Neural cell (in vitro differentiated cells): ENCODE measurements around the gene PRUNE2. TPM values are rescaled to one million over a fixed set of nuclear protein-coding genes. Genes with fewer than 3 reads are reported as not detected.

Experiments used
- H2AFZ ChIP-seq: fragments of 200-600, 300-800 bp; sonication (generic), shearing (Covaris generic); 2 replicates; pipeline ENCODE4 v1.6.0; 2014; ENCODE audit warnings: low read depth, mild to moderate bottlenecking, antibody characterized with exemption, low read length, moderate library complexity
- H3F3A ChIP-seq: fragments of 200-600 bp; shearing (Covaris generic); 2 replicates; pipeline ENCODE4 v1.6.1; 2016; ENCODE audit warnings: mild to moderate bottlenecking, moderate library complexity, mixed read lengths, antibody characterized with exemption, low read length; ENCODE audit not compliant: insufficient read depth, poor library complexity, severe bottlenecking
- H3K27ac ChIP-seq: fragments of 200-600, 300-800 bp; sonication (generic), shearing (Covaris generic); 2 replicates; pipeline ENCODE4 v1.5.1; 2014; ENCODE audit warnings: mild to moderate bottlenecking, low read length, moderate library complexity
- H3K27me3 ChIP-seq: fragments of 300-800, 200-600 bp; sonication (generic), shearing (Covaris generic); 2 replicates; pipeline ENCODE4 v1.6.0; 2014; ENCODE audit warnings: mild to moderate bottlenecking, low read depth, low read length, moderate library complexity; ENCODE audit not compliant: insufficient read depth
- H3K36me3 ChIP-seq: fragments of 300-800, 200-600 bp; sonication (generic), shearing (Covaris generic); 2 replicates; pipeline ENCODE4 v1.5.1; 2014; ENCODE audit warnings: mild to moderate bottlenecking, antibody characterized with exemption, low read length, moderate library complexity; ENCODE audit not compliant: insufficient read depth
- H3K4me2 ChIP-seq: fragments of 300-800, 200-600 bp; sonication (generic), shearing (Covaris generic); 2 replicates; pipeline ENCODE4 v1.6.0; 2014; ENCODE audit warnings: mild to moderate bottlenecking, low read length
- H3K4me3 ChIP-seq: fragments of 300-800, 200-600 bp; sonication (generic), shearing (Covaris generic); 2 replicates; pipeline ENCODE4 v1.5.1; 2014; ENCODE audit warnings: mild to moderate bottlenecking, low read length, moderate library complexity
- H3K79me2 ChIP-seq: fragments of 200-600 bp; shearing (Covaris generic); replicated peaks from 2 replicates; pipeline ENCODE4 v1.6.0; 2014; ENCODE audit warnings: mild to moderate bottlenecking, low read length, moderate library complexity; ENCODE audit not compliant: insufficient read depth
- H3K9ac ChIP-seq: fragments of 300-800, 200-600 bp; sonication (generic), shearing (Covaris generic); 2 replicates; pipeline ENCODE4 v1.6.1; 2016; ENCODE audit warnings: mild to moderate bottlenecking, low read length, mixed read lengths
- H3K9me2 ChIP-seq: fragments of 200-600 bp; shearing (Covaris generic); 2 replicates; pipeline ENCODE4 v1.6.1; 2016; ENCODE audit warnings: mild to moderate bottlenecking, low read length, mixed read lengths; ENCODE audit not compliant: insufficient read depth
- H3K9me3 ChIP-seq: fragments of 200-600, 300-800 bp; sonication (generic), shearing (Covaris generic); 2 replicates; pipeline ENCODE4 v1.6.1; 2016; ENCODE audit warnings: mild to moderate bottlenecking, mixed run types, low read length, moderate library complexity, mixed read lengths
- H4K20me1 ChIP-seq: fragments of 200-600 bp; shearing (Covaris generic); 2 replicates; pipeline ENCODE4 v1.6.1; 2016; ENCODE audit warnings: mild to moderate bottlenecking, mixed run types; ENCODE audit not compliant: insufficient read depth
- EP300 ChIP-seq: fragments of 450-650 bp; conservative IDR thresholded peaks from 2 replicates; pipeline ENCODE4 v1.6.1; 2014; ENCODE audit warnings: antibody characterized with exemption, mild to moderate bottlenecking, moderate library complexity; ENCODE audit not compliant: poor library complexity, severe bottlenecking
- EZH2 ChIP-seq: fragments of 200-600, 300-800 bp; shearing (Covaris generic), sonication (generic); IDR thresholded peaks from 2 replicates; pipeline ENCODE4 v1.6.1; 2014; ENCODE audit warnings: antibody characterized with exemption, low read length, borderline replicate concordance, mild to moderate bottlenecking; ENCODE audit not compliant: insufficient read depth, poor library complexity, severe bottlenecking
- MXI1 ChIP-seq: fragments of 450-650 bp; conservative IDR thresholded peaks from 2 replicates; pipeline ENCODE4 v1.6.1; 2014; ENCODE audit warnings: antibody characterized with exemption, mild to moderate bottlenecking; ENCODE audit not compliant: poor library complexity, severe bottlenecking
- POLR2AphosphoS5 ChIP-seq: IDR thresholded peaks from 2 replicates; pipeline ENCODE4 v1.6.1; 2012
- RAD21 ChIP-seq: fragments of 450-650 bp; conservative IDR thresholded peaks from 2 replicates; pipeline ENCODE4 v1.6.1; 2014; ENCODE audit warnings: antibody characterized with exemption, mild to moderate bottlenecking, moderate library complexity
- SMC3 ChIP-seq: fragments of 450-650 bp; conservative IDR thresholded peaks from 2 replicates; pipeline ENCODE4 v1.6.1; 2014; ENCODE audit warnings: antibody characterized with exemption, mild to moderate bottlenecking, moderate library complexity; ENCODE audit not compliant: poor library complexity
- TAF1 ChIP-seq: IDR thresholded peaks from 2 replicates; pipeline ENCODE4 v1.6.1; 2012; ENCODE audit warnings: low read depth
- polyA plus RNA-seq: library from polyadenylated mRNA; depleted of rRNA; stranded (reverse); fragments of >200 nt; gene quantifications from 2 replicates; pipeline ENCODE4 v1.2.3, GENCODE V29; 2014
- TF ChIP-seq, protein P1 (sequence below): IDR thresholded peaks from 2 replicates; pipeline ENCODE4 v1.6.1; 2012; ENCODE audit warnings: borderline replicate concordance
- TF ChIP-seq, protein P2 (sequence below): fragments of 450-650 bp; IDR thresholded peaks from 2 replicates; pipeline ENCODE4 v1.5.1; 2014; ENCODE audit warnings: antibody characterized with exemption, mild to moderate bottlenecking, moderate library complexity; ENCODE audit not compliant: poor library complexity, severe bottlenecking

PRUNE2 gene
- polyA plus RNA-seq, 1 donor from 2014 or later = 9.7 TPM

DNA sequence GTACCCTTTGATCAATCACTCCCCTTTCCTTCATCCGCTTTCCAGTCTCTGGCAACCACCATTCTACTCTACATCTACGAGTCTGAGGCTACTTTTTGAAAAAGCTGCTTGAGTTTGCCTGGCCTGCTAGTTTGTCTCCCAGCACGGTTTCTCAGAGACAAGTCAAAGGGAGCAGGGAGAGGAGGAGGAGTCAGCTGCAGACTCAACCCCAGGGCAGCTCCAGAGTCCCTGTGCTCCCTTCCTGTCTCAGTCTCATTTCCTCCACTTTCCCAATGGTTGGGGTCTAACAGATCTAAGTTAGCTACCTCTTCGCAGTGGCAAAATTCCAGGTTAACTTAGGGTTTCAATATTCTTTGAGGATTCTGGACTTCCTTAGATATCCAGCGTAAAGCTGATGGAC is 221.7 kb downstream of the PRUNE2 start:
- TF ChIP-seq, protein P1, sequence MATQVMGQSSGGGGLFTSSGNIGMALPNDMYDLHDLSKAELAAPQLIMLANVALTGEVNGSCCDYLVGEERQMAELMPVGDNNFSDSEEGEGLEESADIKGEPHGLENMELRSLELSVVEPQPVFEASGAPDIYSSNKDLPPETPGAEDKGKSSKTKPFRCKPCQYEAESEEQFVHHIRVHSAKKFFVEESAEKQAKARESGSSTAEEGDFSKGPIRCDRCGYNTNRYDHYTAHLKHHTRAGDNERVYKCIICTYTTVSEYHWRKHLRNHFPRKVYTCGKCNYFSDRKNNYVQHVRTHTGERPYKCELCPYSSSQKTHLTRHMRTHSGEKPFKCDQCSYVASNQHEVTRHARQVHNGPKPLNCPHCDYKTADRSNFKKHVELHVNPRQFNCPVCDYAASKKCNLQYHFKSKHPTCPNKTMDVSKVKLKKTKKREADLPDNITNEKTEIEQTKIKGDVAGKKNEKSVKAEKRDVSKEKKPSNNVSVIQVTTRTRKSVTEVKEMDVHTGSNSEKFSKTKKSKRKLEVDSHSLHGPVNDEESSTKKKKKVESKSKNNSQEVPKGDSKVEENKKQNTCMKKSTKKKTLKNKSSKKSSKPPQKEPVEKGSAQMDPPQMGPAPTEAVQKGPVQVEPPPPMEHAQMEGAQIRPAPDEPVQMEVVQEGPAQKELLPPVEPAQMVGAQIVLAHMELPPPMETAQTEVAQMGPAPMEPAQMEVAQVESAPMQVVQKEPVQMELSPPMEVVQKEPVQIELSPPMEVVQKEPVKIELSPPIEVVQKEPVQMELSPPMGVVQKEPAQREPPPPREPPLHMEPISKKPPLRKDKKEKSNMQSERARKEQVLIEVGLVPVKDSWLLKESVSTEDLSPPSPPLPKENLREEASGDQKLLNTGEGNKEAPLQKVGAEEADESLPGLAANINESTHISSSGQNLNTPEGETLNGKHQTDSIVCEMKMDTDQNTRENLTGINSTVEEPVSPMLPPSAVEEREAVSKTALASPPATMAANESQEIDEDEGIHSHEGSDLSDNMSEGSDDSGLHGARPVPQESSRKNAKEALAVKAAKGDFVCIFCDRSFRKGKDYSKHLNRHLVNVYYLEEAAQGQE = no peak
- TF ChIP-seq, protein P2, sequence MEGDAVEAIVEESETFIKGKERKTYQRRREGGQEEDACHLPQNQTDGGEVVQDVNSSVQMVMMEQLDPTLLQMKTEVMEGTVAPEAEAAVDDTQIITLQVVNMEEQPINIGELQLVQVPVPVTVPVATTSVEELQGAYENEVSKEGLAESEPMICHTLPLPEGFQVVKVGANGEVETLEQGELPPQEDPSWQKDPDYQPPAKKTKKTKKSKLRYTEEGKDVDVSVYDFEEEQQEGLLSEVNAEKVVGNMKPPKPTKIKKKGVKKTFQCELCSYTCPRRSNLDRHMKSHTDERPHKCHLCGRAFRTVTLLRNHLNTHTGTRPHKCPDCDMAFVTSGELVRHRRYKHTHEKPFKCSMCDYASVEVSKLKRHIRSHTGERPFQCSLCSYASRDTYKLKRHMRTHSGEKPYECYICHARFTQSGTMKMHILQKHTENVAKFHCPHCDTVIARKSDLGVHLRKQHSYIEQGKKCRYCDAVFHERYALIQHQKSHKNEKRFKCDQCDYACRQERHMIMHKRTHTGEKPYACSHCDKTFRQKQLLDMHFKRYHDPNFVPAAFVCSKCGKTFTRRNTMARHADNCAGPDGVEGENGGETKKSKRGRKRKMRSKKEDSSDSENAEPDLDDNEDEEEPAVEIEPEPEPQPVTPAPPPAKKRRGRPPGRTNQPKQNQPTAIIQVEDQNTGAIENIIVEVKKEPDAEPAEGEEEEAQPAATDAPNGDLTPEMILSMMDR = no peak
- TF ChIP-seq MXI1 (no peak), RAD21 (no peak), SMC3 (no peak), TAF1 (no peak), EZH2 (no peak), POLR2AphosphoS5 (no peak), EP300 (no peak)
- Histone ChIP-seq H3K4me3 (no peak overlapping the region), H3K9me2 (no peaks in the 10 kb centered on the region), H3K27me3 (no peaks in the 10 kb centered on the region), H3K9ac (no peak overlapping the region), H3K4me2 (no peak overlapping the region), H3K27ac (no peak overlapping the region), H3K36me3 (no peaks in the 10 kb centered on the region), H2AFZ (no peak overlapping the region), H3K9me3 (no peaks in the 10 kb centered on the region), H3K79me2 (no peaks in the 10 kb centered on the region), H3F3A (no peaks in the 10 kb centered on the region), H4K20me1 (no peaks in the 10 kb centered on the region)

DNA sequence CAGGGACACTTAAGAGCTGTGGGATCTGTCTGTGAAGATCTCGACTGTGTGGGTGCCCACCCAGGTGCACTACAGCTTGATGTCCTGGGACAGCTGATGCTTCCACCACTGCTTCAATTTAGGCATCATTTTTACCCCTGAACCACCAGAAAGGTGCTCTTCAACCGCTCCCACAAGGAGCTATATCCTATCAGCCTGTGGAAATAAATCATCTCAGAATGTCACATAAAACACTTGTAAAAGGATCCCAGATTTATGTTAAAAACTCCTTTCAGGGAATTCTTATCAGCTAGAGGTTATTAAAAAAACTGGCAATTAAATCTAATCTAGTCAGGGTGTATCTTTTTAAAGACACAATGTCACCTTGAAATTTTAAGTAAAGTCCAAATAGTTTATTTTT is 224.4 kb downstream of the PRUNE2 start:
- Histone ChIP-seq H3K4me2 (no peak overlapping the region), H2AFZ (no peak overlapping the region)

More for the DNA sequence above, 224.4 kb downstream of the PRUNE2 start:
- Histone ChIP-seq H3K9me3 (no peaks in the 10 kb centered on the region), H3K9me2 (no peaks in the 10 kb centered on the region), H3F3A (no peaks in the 10 kb centered on the region), H3K27ac (no peak overlapping the region), H3K4me3 (no peak overlapping the region), H3K27me3 (no peaks in the 10 kb centered on the region), H3K9ac (no peak overlapping the region), H4K20me1 (no peaks in the 10 kb centered on the region), H3K36me3 (no peaks in the 10 kb centered on the region), H3K79me2 (no peaks in the 10 kb centered on the region)
- TF ChIP-seq EP300 (no peak), RAD21 (no peak), SMC3 (no peak), TAF1 (no peak), MXI1 (no peak), POLR2AphosphoS5 (no peak), EZH2 (no peak)
- TF ChIP-seq, protein P1 = no peak
- TF ChIP-seq, protein P2 = no peak
